Measurements from ENCODE around the gene COL26A1.

COL26A1 gene

DNA sequence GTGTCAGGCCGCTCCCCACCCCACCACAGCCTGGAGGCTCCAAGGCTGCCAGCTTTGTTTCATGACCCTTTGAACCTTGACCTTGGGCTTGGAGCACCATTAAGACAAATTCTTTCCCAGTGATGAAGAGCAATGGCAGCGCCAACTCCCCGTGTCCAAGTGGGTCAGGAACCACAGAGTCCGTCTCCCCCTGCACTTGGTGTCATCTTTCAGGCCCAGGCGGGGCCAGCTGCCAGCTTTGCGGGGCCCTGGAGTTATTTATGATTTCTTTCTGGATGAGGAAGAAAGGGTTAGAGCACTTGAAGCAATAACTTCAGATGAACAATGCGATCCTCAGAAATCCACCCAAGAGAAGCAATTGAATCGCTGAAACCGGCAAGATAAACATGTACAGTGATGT, 155.7 kb downstream of the COL26A1 start:
- Histone ChIP-seq H3K4me1 (ENCODE audit: control insufficient read depth, insufficient read depth, low read length) (no peaks in the 10 kb centered on the region), H3K4me3 (ENCODE audit: low read length) (no peak overlapping the region), H3K9me3 (ENCODE audit: control insufficient read depth, low read length) (no peaks in the 10 kb centered on the region), H3K9ac (ENCODE audit: low read length) (no peak overlapping the region), H3K36me3 (ENCODE audit: control insufficient read depth, insufficient read depth, low read length) (no peaks in the 10 kb centered on the region), H3K27me3 (ENCODE audit: control insufficient read depth, insufficient read depth, low read length) (peaks cover 3% of the 10 kb centered on the region)

DNA sequence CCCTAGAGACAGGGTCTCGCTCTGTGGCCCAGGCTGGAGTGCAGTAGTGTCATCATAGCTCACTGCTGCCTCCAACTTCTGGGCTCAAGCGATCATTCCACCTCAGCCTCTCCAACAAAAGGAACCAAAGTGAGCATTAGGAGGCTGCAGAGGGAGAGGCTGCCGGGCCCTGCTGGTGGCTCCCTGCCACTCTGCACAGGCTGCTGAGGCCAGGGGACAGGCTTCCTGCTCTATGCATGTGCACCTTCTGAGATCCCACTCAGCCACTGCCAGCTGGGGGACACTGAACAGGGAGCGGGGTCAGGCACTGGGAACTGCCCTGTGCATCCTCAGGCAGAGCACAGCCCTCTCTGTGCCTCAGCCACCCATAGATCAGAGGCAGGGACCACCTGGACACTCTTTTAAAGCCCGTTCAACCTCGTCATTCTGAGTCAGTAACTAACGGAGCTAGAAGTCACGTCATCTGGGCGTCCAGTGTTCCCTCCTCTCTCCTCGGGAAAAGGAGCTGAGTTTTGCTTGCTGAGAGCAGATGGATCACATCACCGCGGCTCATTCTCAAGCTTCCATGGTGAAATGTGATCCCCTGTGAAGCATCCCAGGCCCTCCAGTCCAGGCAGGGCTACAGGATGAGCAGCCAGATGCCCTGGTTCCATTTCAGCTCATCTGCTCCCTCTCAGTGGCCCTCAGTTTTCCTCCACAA, 156.8 kb downstream of the COL26A1 start:
- no peaks in the 10 kb centered on the region for H3K4me1 ChIP-seq (ENCODE audit: control insufficient read depth, insufficient read depth, low read length)
- no peaks in the 10 kb centered on the region for H3K36me3 ChIP-seq (ENCODE audit: control insufficient read depth, insufficient read depth, low read length)
- H3K9ac ChIP-seq (ENCODE audit: low read length): no peak overlapping the region
- peaks cover 3% of the 10 kb centered on the region for H3K27me3 ChIP-seq (ENCODE audit: control insufficient read depth, insufficient read depth, low read length)
- no peak overlapping the region for H3K4me3 ChIP-seq (ENCODE audit: low read length)
- H3K9me3 ChIP-seq (ENCODE audit: control insufficient read depth, low read length): no peaks in the 10 kb centered on the region

DNA sequence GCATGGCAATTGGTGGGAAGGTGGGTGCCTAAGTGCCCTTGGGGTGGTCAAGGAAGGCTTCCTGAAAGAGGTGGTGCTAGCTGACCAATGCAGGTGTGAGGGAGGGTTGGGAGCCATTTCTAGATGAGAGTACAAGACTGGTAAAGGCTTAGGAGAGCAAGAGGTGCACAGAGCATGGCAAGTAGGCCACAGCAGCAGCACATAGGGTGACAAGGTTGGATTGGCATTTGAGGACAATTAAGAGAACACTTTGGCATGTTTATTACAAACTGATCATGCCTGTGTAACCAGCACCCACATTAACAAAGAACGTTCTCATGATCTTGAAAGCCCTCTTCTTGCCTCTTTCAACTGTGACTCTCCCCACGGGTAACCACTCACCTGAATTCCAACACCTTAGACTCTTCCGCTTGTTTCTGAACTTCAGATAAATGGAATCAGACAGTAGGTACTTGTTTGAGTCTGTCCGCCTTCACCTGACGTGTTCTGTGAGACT, 158.8 kb downstream of the COL26A1 start:
- Histone ChIP-seq H3K4me3 (ENCODE audit: low read length) (no peak overlapping the region), H3K27me3 (ENCODE audit: control insufficient read depth, insufficient read depth, low read length) (no peaks in the 10 kb centered on the region), H3K9me3 (ENCODE audit: control insufficient read depth, low read length) (no peaks in the 10 kb centered on the region), H3K4me1 (ENCODE audit: control insufficient read depth, insufficient read depth, low read length) (no peaks in the 10 kb centered on the region), H3K9ac (ENCODE audit: low read length) (no peak overlapping the region), H3K36me3 (ENCODE audit: control insufficient read depth, insufficient read depth, low read length) (no peaks in the 10 kb centered on the region)

DNA sequence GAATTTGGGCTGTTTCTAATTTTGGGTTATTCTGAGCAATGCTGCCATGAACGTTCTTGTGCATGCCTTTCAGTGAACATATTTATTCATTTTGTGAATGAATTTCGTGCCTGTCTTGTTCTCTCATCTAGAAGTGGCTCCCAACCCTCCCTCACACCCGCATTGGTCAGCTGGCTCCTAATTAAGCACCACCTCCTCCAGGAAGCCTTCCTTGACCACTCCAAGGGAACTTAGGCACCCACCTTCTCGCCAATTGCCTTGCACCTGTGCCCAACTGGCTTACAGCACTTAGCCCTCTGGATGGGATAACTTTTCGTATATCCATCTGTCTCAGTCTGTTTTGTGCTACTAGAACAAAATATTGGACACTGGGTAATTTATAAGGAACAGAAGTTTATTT, 159.3 kb downstream of the COL26A1 start:
- no peaks in the 10 kb centered on the region for H3K36me3 ChIP-seq (ENCODE audit: control insufficient read depth, insufficient read depth, low read length)
- no peak overlapping the region for H3K4me3 ChIP-seq (ENCODE audit: low read length)
- no peaks in the 10 kb centered on the region for H3K4me1 ChIP-seq (ENCODE audit: control insufficient read depth, insufficient read depth, low read length)
- no peaks in the 10 kb centered on the region for H3K27me3 ChIP-seq (ENCODE audit: control insufficient read depth, insufficient read depth, low read length)
- no peaks in the 10 kb centered on the region for H3K9me3 ChIP-seq (ENCODE audit: control insufficient read depth, low read length)
- H3K9ac ChIP-seq (ENCODE audit: low read length): no peak overlapping the region

DNA sequence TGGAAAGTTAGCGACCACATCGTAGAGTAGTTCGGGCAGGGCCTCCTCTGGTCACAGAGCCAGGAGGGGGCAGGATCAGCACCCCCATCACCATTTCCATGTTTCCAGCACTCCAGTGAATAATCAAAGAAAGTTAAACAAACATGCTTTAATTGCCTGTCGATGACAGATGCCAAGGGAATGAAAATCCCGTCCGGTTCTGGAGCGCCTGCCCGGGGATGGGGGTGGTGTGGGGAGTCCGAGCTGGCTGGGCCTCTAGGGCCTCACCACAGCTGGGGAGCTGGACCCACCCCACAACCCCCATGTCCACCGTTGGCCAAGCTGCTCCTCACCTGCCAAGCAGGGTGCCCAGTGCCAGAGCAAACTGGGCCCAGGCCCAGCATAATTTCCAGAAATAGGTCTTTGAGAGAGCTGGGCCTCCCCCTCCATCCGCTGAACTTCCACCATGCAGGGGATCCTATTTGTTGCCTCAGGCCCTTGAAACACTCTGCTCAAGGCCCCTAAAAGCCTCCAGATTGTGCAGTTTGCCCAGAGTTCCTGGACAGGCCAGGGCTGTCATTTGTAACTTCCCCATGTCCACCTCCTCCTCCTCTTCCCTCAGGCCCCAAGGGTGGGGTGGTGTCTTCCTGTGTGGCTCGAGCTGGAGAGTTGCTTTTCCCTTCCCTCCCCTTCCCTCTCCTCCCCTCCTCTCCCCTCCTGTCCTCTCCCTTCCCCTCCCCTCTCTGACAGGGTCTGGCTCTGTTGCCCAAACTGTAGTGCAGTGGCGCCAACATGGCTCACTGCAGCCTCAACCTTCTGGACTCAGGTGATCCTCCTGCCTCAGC, 165.4 kb downstream of the COL26A1 start:
- Histone ChIP-seq H3K27me3 (ENCODE audit: control insufficient read depth, insufficient read depth, low read length) (no peaks in the 10 kb centered on the region), H3K9ac (ENCODE audit: low read length) (no peak overlapping the region), H3K4me3 (ENCODE audit: low read length) (no peak overlapping the region), H3K9me3 (ENCODE audit: control insufficient read depth, low read length) (no peaks in the 10 kb centered on the region), H3K36me3 (ENCODE audit: control insufficient read depth, insufficient read depth, low read length) (no peaks in the 10 kb centered on the region), H3K4me1 (ENCODE audit: control insufficient read depth, insufficient read depth, low read length) (no peaks in the 10 kb centered on the region)

DNA sequence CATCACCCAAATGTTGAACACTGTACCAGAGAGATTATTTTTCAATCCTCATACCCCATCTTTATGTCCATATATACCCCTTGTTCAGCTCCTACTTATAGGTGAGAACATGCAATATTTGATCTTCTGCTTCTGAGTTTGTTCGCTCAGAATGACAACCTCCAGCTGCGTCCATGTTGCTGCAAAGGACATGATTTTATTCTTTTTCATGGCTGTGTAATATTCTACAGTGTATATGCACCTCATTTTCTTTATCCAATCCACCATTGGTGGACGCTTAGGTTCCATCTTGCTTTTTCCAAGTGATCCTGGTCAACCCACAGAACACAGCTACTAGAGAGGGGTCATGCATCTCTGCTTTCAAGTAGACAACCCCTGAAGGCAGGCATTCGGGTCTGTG, 166.9 kb downstream of the COL26A1 start:
- Histone ChIP-seq H3K9me3 (ENCODE audit: control insufficient read depth, low read length) (no peaks in the 10 kb centered on the region), H3K27me3 (ENCODE audit: control insufficient read depth, insufficient read depth, low read length) (no peaks in the 10 kb centered on the region), H3K9ac (ENCODE audit: low read length) (no peak overlapping the region), H3K4me1 (ENCODE audit: control insufficient read depth, insufficient read depth, low read length) (no peaks in the 10 kb centered on the region), H3K4me3 (ENCODE audit: low read length) (no peak overlapping the region), H3K36me3 (ENCODE audit: control insufficient read depth, insufficient read depth, low read length) (no peaks in the 10 kb centered on the region)

DNA sequence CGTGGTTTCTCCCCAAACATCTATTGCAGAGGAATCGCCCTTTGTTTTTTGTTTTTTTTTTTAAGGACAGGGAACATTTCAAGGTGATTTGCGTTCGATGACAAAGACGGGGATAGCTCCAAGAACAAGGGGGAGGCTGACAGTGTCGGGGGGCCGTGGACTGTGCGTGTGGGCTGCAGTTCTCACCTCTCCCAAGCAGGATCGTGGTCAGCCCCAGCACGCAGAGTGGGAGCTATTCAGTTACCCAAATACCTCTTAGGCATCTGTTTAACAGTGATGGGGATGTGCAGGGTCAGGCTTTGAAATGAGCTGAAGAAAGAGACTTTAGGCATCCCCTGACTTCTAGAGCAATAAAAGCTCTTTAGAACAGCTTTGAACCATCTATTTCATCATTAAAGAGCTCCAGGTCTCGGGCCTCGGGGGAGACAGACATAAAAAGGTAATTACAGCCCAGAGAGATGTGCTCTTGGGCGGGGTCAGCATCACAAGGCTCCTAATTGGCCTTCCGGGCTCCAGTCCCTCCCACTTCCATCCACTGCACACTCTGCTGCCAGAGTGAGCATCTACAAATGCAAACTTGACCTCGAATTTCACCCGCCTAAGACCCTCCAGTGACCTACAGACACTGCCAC, 169.2 kb downstream of the COL26A1 start:
- Histone ChIP-seq H3K9me3 (ENCODE audit: control insufficient read depth, low read length) (no peaks in the 10 kb centered on the region), H3K4me3 (ENCODE audit: low read length) (no peak overlapping the region), H3K27me3 (ENCODE audit: control insufficient read depth, insufficient read depth, low read length) (no peaks in the 10 kb centered on the region), H3K4me1 (ENCODE audit: control insufficient read depth, insufficient read depth, low read length) (no peaks in the 10 kb centered on the region), H3K9ac (ENCODE audit: low read length) (no peak overlapping the region), H3K36me3 (ENCODE audit: control insufficient read depth, insufficient read depth, low read length) (no peaks in the 10 kb centered on the region)

DNA sequence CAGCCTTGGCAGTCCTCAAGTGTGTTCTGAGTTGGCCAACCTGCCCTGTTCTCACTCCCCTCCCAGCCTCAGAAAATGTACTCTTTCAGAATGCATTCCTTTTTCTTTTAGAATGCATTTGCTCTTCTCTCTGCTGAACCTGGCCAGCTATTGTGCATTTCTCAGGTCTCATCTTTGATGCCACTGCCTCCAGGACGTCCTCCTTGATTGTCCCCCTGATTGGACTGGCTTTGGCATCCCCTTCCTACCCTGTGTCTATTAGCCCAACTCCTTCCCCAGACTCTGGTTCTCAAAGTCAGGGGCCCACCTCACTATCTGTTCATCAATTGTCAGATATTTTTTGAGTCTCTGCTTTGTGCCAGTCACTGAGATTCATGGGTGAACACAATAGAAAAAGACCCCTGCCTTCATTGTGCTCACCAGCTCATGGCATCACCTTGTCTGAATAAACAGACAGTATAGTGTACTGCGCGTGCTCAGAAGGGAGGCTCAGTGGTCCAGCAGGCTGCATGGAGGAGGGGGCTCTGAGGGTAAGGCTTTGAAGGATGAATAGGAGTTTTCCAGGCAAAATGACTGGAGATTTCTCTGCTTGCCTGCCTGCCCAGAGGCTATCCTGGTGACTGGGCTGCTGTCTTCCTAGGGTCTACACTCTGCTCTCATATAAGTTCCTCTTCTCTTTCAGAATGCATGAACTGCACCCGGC, 169.9 kb downstream of the COL26A1 start:
- no peak overlapping the region for H3K9ac ChIP-seq (ENCODE audit: low read length)
- peaks cover 4% of the 10 kb centered on the region for H3K27me3 ChIP-seq (ENCODE audit: control insufficient read depth, insufficient read depth, low read length)
- H3K4me1 ChIP-seq (ENCODE audit: control insufficient read depth, insufficient read depth, low read length): no peaks in the 10 kb centered on the region
- H3K36me3 ChIP-seq (ENCODE audit: control insufficient read depth, insufficient read depth, low read length): no peaks in the 10 kb centered on the region
- H3K4me3 ChIP-seq (ENCODE audit: low read length): no peak overlapping the region
- H3K9me3 ChIP-seq (ENCODE audit: control insufficient read depth, low read length): no peaks in the 10 kb centered on the region

DNA sequence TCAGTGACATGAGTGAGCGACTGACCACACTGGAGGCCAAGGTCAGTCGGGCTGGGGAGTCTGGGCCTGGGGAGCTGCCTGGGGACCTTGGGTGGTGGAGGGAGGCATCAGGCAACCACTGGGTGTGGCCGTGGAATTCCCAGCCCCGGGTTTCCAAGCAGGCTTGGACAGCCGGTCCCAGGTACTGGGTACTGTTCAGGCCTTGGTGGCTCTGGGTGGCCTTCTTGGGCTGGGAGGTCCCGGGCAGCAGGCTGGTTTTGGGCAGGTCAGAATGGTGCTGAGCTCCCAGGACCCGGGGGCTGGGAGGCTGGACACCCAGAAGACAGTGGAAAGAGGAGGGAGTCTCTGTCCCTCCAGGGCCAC, 170.4 kb downstream of the COL26A1 start:
- Histone ChIP-seq H3K9ac (ENCODE audit: low read length) (no peak overlapping the region), H3K36me3 (ENCODE audit: control insufficient read depth, insufficient read depth, low read length) (no peaks in the 10 kb centered on the region), H3K9me3 (ENCODE audit: control insufficient read depth, low read length) (no peaks in the 10 kb centered on the region), H3K27me3 (ENCODE audit: control insufficient read depth, insufficient read depth, low read length) (peaks cover 4% of the 10 kb centered on the region), H3K4me1 (ENCODE audit: control insufficient read depth, insufficient read depth, low read length) (no peaks in the 10 kb centered on the region), H3K4me3 (ENCODE audit: low read length) (no peak overlapping the region)

DNA sequence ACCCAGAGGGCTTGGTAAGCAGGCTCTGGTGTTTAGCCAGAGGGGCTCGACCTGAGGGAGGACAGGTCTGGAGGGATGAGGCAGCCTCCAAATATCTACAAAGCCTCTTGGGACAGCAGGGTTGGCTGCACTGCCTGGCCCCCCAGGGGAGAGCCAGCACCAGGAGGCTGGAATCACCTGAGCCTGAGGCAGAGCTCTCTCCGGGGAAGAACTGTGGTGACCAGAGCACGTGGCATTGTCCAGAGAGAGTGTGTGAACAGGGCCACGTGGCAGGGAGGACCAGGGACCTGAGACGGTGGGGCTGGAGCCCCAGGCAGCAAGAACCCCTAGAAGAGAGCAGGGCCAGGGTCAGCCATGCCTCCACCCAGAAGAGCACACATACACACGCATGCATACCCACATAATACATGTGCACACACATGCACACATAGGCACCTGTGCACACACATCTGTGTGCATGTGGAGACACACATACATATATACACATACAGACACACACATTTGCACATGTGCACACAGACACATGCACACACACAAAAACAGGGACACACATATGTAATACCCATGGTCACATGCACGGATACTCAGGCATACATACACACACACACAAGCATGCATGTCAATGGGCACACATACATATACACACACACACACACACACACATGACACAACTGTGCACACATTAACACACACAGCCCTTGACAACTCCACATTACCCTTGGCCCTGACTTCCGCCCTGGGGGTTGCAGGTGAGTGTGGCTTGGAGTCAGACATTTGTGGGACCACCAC, 171.5 kb downstream of the COL26A1 start:
- no peaks in the 10 kb centered on the region for H3K4me1 ChIP-seq (ENCODE audit: control insufficient read depth, insufficient read depth, low read length)
- no peaks in the 10 kb centered on the region for H3K9me3 ChIP-seq (ENCODE audit: control insufficient read depth, low read length)
- H3K9ac ChIP-seq (ENCODE audit: low read length): no peak overlapping the region
- no peak overlapping the region for H3K4me3 ChIP-seq (ENCODE audit: low read length)
- H3K27me3 ChIP-seq (ENCODE audit: control insufficient read depth, insufficient read depth, low read length): peaks cover 4% of the 10 kb centered on the region
- H3K36me3 ChIP-seq (ENCODE audit: control insufficient read depth, insufficient read depth, low read length): no peaks in the 10 kb centered on the region

DNA sequence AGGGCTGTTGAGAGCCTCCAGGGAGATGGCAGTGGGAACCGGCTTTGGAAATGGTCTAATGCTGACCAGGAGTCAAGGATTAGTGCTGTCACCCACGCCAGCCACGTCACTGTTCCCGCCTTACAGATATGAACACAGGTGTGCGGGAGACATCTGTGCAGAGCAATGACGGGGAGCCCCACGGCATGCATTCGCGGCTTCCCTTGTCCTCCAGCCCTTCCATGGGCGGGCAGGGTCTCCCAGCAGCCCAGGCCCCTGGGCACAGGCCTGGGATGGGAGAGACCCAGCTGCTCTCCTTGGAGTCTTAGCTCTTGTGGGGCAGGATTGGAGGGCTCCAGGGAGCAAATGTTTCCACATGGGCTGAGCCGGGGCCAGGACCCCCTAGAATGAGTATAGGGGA, 172.2 kb downstream of the COL26A1 start:
- Histone ChIP-seq H3K4me1 (ENCODE audit: control insufficient read depth, insufficient read depth, low read length) (no peaks in the 10 kb centered on the region), H3K4me3 (ENCODE audit: low read length) (no peak overlapping the region), H3K27me3 (ENCODE audit: control insufficient read depth, insufficient read depth, low read length) (peaks cover 4% of the 10 kb centered on the region), H3K9ac (ENCODE audit: low read length) (no peak overlapping the region), H3K9me3 (ENCODE audit: control insufficient read depth, low read length) (no peaks in the 10 kb centered on the region), H3K36me3 (ENCODE audit: control insufficient read depth, insufficient read depth, low read length) (no peaks in the 10 kb centered on the region)
